Measurements from ENCODE around the gene SHISAL1. TPM values are rescaled to one million over a fixed set of nuclear protein-coding genes. Genes with fewer than 3 reads are reported as not detected.

The SHISAL1 gene
- total RNA-seq (2022) (not detected in 2 replicates), Bru-seq, nascent RNA (percentile 1 among the genes with signal in this experiment), BruChase-seq, experiment 1, labeled RNA remaining after a 6-hour chase (percentile 1 among the genes with signal in this experiment), BruChase-seq, experiment 2, labeled RNA remaining after a 2-hour chase (not detected)
- long read RNA-seq: 0 reads

- CTCF ChIA-PET: no interaction called here
- Mint-ChIP-seq H3K36me3 (ENCODE audit: insufficient read depth, unreplicated experiment) (no peaks in the 10 kb centered on the region), H3K27ac (ENCODE audit: unreplicated experiment) (no peak within 1 kb of the TSS), H3K4me3 (ENCODE audit: low read depth, unreplicated experiment) (no peak within 1 kb of the TSS), H3K9me3 (ENCODE audit: low read depth, unreplicated experiment) (no peaks in the 10 kb centered on the region), H3K4me1 (ENCODE audit: low read depth, unreplicated experiment) (peaks cover 8% of the 10 kb centered on the region), H3K27me3 (ENCODE audit: unreplicated experiment) (peaks cover 32% of the 10 kb centered on the region)
- BruUV-seq (replicated peaks): no TSS peak
- intact Hi-C loops (cut with micrococcal nuclease; ENCODE audit: unreplicated experiment): no loop called here
- TF ChIP-seq CTCF (IDR thresholded peaks at IDR 0.05; ENCODE audit: unreplicated experiment): no peak
- DNase-seq: no peak
These were observed at the start of gene SHISAL1 for GRCh38 chr22:44312766-44313165. Gene SHISAL1 (minus strand): TSS chr22:44312951. CDS start chr22:44300945, 12,006 bp downstream.

- TF ChIP-seq CTCF (IDR thresholded peaks at IDR 0.05; ENCODE audit: unreplicated experiment): no peak
- intact Hi-C loops (cut with micrococcal nuclease; ENCODE audit: unreplicated experiment): no loop called here
- CTCF ChIA-PET: no interaction called here
- H3K4me3 Mint-ChIP-seq (ENCODE audit: low read depth, unreplicated experiment): no peak overlapping the region
- H3K4me1 Mint-ChIP-seq (ENCODE audit: low read depth, unreplicated experiment): peaks cover 29% of the 10 kb centered on the region
- no peak overlapping the region for H3K27ac Mint-ChIP-seq (ENCODE audit: unreplicated experiment)
- H3K27me3 Mint-ChIP-seq (ENCODE audit: unreplicated experiment): peaks cover 62% of the 10 kb centered on the region
- peaks cover 10% of the 10 kb centered on the region for H3K36me3 Mint-ChIP-seq (ENCODE audit: insufficient read depth, unreplicated experiment)
- peak; percentile 17 for DNase-seq
- H3K9me3 Mint-ChIP-seq (ENCODE audit: low read depth, unreplicated experiment): no peaks in the 10 kb centered on the region
- no TSS peak for BruUV-seq (replicated peaks)
These were observed 48.8 kb upstream of the SHISAL1 start for GRCh38 chr22:44361391-44362126.

GRCh38 chr22:44360668-44361381, 48.1 kb upstream of the SHISAL1 start:
- TF ChIP-seq CTCF (IDR thresholded peaks at IDR 0.05; ENCODE audit: unreplicated experiment): no peak
- H3K27me3 Mint-ChIP-seq (ENCODE audit: unreplicated experiment): peaks cover 61% of the 10 kb centered on the region
- BruUV-seq (replicated peaks): no TSS peak

GRCh38 chr22:44360306-44360667, 47.5 kb upstream of the SHISAL1 start:
- intact Hi-C loops (cut with micrococcal nuclease; ENCODE audit: unreplicated experiment): no loop called here
- no TSS peak for BruUV-seq (replicated peaks)
- H3K9me3 Mint-ChIP-seq (ENCODE audit: low read depth, unreplicated experiment): no peaks in the 10 kb centered on the region
- peaks cover 10% of the 10 kb centered on the region for H3K36me3 Mint-ChIP-seq (ENCODE audit: insufficient read depth, unreplicated experiment)
- H3K27ac Mint-ChIP-seq (ENCODE audit: unreplicated experiment): no peak overlapping the region
- CTCF ChIA-PET: interaction anchor here (0.8 kb wide), 1 partner anchor 22 kb away, joined by 4 read pairs; no protein-coding TSS in a partner anchor
- H3K27me3 Mint-ChIP-seq (ENCODE audit: unreplicated experiment): peaks cover 61% of the 10 kb centered on the region
- no peak for TF ChIP-seq CTCF (IDR thresholded peaks at IDR 0.05; ENCODE audit: unreplicated experiment)
- no peak overlapping the region for H3K4me3 Mint-ChIP-seq (ENCODE audit: low read depth, unreplicated experiment)
- peaks cover 27% of the 10 kb centered on the region for H3K4me1 Mint-ChIP-seq (ENCODE audit: low read depth, unreplicated experiment)
- DNase-seq: no peak

More at GRCh38 chr22:44360668-44361381, 48.1 kb upstream of the SHISAL1 start:
- H3K9me3 Mint-ChIP-seq (ENCODE audit: low read depth, unreplicated experiment): no peaks in the 10 kb centered on the region
- no peak overlapping the region for H3K27ac Mint-ChIP-seq (ENCODE audit: unreplicated experiment)
- H3K4me3 Mint-ChIP-seq (ENCODE audit: low read depth, unreplicated experiment): no peak overlapping the region
- intact Hi-C loops (cut with micrococcal nuclease; ENCODE audit: unreplicated experiment): no loop called here
- peaks cover 10% of the 10 kb centered on the region for H3K36me3 Mint-ChIP-seq (ENCODE audit: insufficient read depth, unreplicated experiment)
- peak; percentile 72 for DNase-seq
- CTCF ChIA-PET: interaction anchor here (0.8 kb wide), 1 partner anchor 23 kb away, joined by 4 read pairs; no protein-coding TSS in a partner anchor
- peaks cover 27% of the 10 kb centered on the region for H3K4me1 Mint-ChIP-seq (ENCODE audit: low read depth, unreplicated experiment)
